ENCODE data around the gene LOXL1. TPM values are rescaled to one million over a fixed set of nuclear protein-coding genes. Genes with fewer than 3 reads are reported as not detected.

Gene LOXL1
- total RNA-seq, 1 donor from 2014 or later = 280 TPM

DNA sequence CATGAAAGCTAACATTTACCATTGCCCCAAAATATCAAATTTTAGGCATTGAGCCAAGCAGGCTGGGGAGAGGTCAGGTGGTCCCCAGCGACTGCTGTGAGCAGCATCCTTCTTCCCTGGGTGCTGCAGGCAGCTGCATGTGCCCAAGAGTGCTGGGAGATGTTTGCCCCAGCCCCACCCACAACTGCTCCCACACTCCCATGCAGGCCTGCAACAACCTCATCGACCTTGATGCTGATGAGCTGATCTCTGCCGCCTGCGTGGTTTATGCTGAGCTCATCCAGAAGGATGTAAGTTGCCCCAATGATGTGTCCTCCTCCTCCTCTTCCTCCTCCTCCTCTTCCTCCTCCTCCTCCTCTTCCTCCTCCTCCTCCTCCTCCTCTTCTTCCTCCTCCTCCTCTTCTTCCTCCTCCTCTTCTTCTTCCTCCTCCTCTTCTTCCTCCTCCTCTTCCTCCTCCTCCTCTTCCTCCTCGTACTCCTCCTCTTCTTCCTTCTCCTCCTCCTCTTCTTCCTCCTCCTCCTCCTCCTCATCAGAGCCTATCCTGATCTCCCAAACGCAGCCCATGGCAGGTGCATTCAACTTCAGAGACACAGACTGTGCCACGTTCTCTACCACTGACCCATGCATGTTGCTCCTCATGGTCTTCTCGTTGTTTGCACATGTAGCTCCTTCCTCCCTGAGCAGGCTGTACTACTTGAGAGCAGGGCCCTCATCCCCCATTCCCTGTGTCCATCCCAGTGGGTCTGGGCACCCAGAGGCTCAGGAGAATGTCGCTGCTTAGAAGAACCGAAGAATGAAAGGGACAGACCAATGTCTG is 37.8 kb upstream of the LOXL1 start:
- H3K36me3 Mint-ChIP-seq (ENCODE audit: low read depth, unreplicated experiment) = peaks cover 9% of the 10 kb centered on the region
- Histone ChIP-seq H3K9ac (ENCODE audit: low read length) (no peak overlapping the region), H3K27me3 (ENCODE audit: insufficient read depth, low read length) (peaks cover 8% of the 10 kb centered on the region), H3K4me2 (ENCODE audit: low read length) (no peak overlapping the region), H4K20me1 (ENCODE audit: insufficient read depth, low read length) (no peaks in the 10 kb centered on the region), H3K4me1 (ENCODE audit: insufficient read depth, low read length) (no peaks in the 10 kb centered on the region), H3K36me3 (ENCODE audit: insufficient read depth, low read length) (no peaks in the 10 kb centered on the region), H3K9me3 (ENCODE audit: insufficient read depth, low read depth, low read length) (no peaks in the 10 kb centered on the region), H3K79me2 (ENCODE audit: insufficient read depth, low read length) (no peaks in the 10 kb centered on the region), H3K4me3 (ENCODE audit: insufficient read depth, low read depth, low read length) (no peak overlapping the region), H3K27ac (ENCODE audit: low read depth, low read length) (no peak overlapping the region), H2AFZ (ENCODE audit: low read depth, low read length) (no peak overlapping the region)
- FAIRE-seq (no peak), DNase-seq (ENCODE audit: low read depth) (no peak)
- H3K27ac Mint-ChIP-seq (ENCODE audit: unreplicated experiment) = no peak overlapping the region
- H3K27me3 Mint-ChIP-seq (ENCODE audit: low read depth, unreplicated experiment) = peaks cover 68% of the 10 kb centered on the region
- TF ChIP-seq, protein P1, sequence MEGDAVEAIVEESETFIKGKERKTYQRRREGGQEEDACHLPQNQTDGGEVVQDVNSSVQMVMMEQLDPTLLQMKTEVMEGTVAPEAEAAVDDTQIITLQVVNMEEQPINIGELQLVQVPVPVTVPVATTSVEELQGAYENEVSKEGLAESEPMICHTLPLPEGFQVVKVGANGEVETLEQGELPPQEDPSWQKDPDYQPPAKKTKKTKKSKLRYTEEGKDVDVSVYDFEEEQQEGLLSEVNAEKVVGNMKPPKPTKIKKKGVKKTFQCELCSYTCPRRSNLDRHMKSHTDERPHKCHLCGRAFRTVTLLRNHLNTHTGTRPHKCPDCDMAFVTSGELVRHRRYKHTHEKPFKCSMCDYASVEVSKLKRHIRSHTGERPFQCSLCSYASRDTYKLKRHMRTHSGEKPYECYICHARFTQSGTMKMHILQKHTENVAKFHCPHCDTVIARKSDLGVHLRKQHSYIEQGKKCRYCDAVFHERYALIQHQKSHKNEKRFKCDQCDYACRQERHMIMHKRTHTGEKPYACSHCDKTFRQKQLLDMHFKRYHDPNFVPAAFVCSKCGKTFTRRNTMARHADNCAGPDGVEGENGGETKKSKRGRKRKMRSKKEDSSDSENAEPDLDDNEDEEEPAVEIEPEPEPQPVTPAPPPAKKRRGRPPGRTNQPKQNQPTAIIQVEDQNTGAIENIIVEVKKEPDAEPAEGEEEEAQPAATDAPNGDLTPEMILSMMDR (IDR thresholded peaks at IDR 0.05; ENCODE audit: insufficient read depth, low read depth, low read length) = no peak
- TF ChIP-seq EZH2 (IDR thresholded peaks at IDR 0.05; ENCODE audit: insufficient read depth, low read length) = no peak
- no peak overlapping the region for H3K4me3 Mint-ChIP-seq (ENCODE audit: unreplicated experiment)
- no peaks in the 10 kb centered on the region for H3K4me1 Mint-ChIP-seq (ENCODE audit: low read depth, unreplicated experiment)
- H3K9me3 Mint-ChIP-seq (ENCODE audit: unreplicated experiment) = peaks cover 11% of the 10 kb centered on the region

GRCh38 chr15:73889053-73889761 is 37.1 kb upstream of the LOXL1 start:
- TF ChIP-seq, protein P1 (IDR thresholded peaks at IDR 0.05; ENCODE audit: insufficient read depth, low read depth, low read length) = no peak
- TF ChIP-seq EZH2 (IDR thresholded peaks at IDR 0.05; ENCODE audit: insufficient read depth, low read length) = no peak
- Histone ChIP-seq H2AFZ (ENCODE audit: low read depth, low read length) (no peak overlapping the region), H3K4me2 (ENCODE audit: low read length) (no peak overlapping the region), H3K4me3 (ENCODE audit: insufficient read depth, low read depth, low read length) (no peak overlapping the region), H3K36me3 (ENCODE audit: insufficient read depth, low read length) (no peaks in the 10 kb centered on the region), H3K9me3 (ENCODE audit: insufficient read depth, low read depth, low read length) (no peaks in the 10 kb centered on the region), H3K4me1 (ENCODE audit: insufficient read depth, low read length) (no peaks in the 10 kb centered on the region), H4K20me1 (ENCODE audit: insufficient read depth, low read length) (no peaks in the 10 kb centered on the region), H3K27ac (ENCODE audit: low read depth, low read length) (no peak overlapping the region), H3K9ac (ENCODE audit: low read length) (no peak overlapping the region), H3K79me2 (ENCODE audit: insufficient read depth, low read length) (no peaks in the 10 kb centered on the region), H3K27me3 (ENCODE audit: insufficient read depth, low read length) (peaks cover 8% of the 10 kb centered on the region)
- no peaks in the 10 kb centered on the region for H3K4me1 Mint-ChIP-seq (ENCODE audit: low read depth, unreplicated experiment)
- peaks cover 61% of the 10 kb centered on the region for H3K27me3 Mint-ChIP-seq (ENCODE audit: low read depth, unreplicated experiment)
- H3K27ac Mint-ChIP-seq (ENCODE audit: unreplicated experiment) = no peak overlapping the region
- peaks cover 7% of the 10 kb centered on the region for H3K9me3 Mint-ChIP-seq (ENCODE audit: unreplicated experiment)
- H3K4me3 Mint-ChIP-seq (ENCODE audit: unreplicated experiment) = no peak overlapping the region
- DNase-seq (ENCODE audit: low read depth) (no peak), FAIRE-seq (no peak)
- peaks cover 7% of the 10 kb centered on the region for H3K36me3 Mint-ChIP-seq (ENCODE audit: low read depth, unreplicated experiment)

Data from astrocyte (in vitro differentiated cells and primary cell).